Urinary bladder (tissue), 4 donors: ENCODE measurements around the gene HEYL. TPM values are rescaled to one million over a fixed set of nuclear protein-coding genes. Genes with fewer than 3 reads are reported as not detected.
"Not testable (repeated sequence)": the region's sequence is repeated elsewhere in the genome, so short reads cannot be mapped to it uniquely, and the experiment has no call there.

Source experiments
- DNase-seq: peaks from one replicate; pipeline ENCODE4 v3.0.0-alpha.2; 2015; ENCODE audit errors: extremely low spot score
- H3K27ac ChIP-seq: one replicate; pipeline ENCODE4 v1.5.1; 2013; ENCODE audit warnings: low read depth, mild to moderate bottlenecking, moderate library complexity
- H3K36me3 ChIP-seq: one replicate; pipeline ENCODE4 v1.6.1; 2013; ENCODE audit warnings: mild to moderate bottlenecking, moderate library complexity; ENCODE audit not compliant: insufficient read depth
- H3K4me1 ChIP-seq: one replicate; pipeline ENCODE4 v1.6.1; 2013; ENCODE audit warnings: mild to moderate bottlenecking, moderate library complexity; ENCODE audit not compliant: insufficient read depth
- H3K4me3 ChIP-seq: one replicate; pipeline ENCODE4 v1.5.1; 2013; ENCODE audit warnings: low read depth, low read length
- WGBS: extraction: QIAGEN DNeasy Blood & Tissue Kit; methylation state at CpG from one replicate; pipeline ENCODE4 v1.1.7; 2013; 5-methylcytosine and 5-hydroxymethylcytosine counted together
- polyA plus RNA-seq: library from polyadenylated mRNA; stranded (reverse); fragments of 200-250 nt; gene quantifications from one replicate; pipeline ENCODE4 v1.2.3, GENCODE V29; 2013
- total RNA-seq: library from RNA; depleted of rRNA; stranded (reverse); fragments of >200 nt; gene quantifications from one replicate; pipeline ENCODE4 v1.2.3, GENCODE V29; 2014
- donor health status: healthy with polysubstance abuse.
- donor health status: healthy.

The HEYL gene
- total and polyA plus RNA-seq, 2 donors, result 7.2 to 7.9 TPM

DNA sequence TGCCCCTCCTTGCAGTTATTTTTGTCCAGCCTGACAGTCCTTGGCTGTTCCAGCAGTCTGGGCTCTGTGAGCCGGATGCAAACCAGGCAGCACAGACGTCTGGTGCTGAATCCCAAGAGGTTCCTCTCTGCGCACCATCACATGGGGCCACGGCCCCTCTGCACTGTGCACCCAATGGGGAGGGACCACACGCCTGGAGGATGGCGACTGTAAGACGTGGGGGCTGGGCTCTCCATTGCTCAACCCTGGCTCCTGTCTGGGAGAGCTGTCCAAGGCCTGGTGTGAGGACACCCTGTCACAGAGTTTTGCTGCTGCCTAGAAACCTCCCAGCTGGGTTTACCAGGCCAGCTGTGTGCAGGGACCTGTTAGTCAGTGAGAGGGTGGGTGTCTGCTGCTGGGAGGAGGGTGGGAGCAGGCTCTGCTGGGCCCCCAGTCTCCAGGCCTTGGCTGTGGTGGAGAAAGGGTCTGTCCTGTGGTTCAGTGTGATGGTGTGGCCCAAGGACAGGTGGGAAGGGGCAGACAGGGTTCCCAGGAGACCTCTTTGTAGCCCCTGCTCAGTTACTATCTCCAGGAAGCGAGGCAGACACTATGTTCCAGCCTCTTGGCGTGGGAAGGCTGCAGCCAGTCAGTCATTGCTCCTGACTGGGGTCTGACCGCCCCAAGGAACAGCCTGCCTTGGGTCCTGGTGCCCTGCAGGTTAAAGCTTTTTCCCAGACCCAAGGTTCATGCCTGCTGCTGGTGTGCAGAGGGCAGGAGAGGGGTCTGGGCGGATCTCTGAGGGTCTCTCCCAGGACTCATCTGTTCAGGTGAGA, 13.8 kb downstream of the HEYL start:
- no peak overlapping the region for H3K27ac ChIP-seq
- no peaks in the 10 kb centered on the region for H3K36me3 ChIP-seq
- DNase-seq, result no peak
- WGBS, result 39% methylated on average over 11 of the region's 11 CpGs
- no peaks in the 10 kb centered on the region for H3K4me1 ChIP-seq
- H3K4me3 ChIP-seq, result no peak overlapping the region

DNA sequence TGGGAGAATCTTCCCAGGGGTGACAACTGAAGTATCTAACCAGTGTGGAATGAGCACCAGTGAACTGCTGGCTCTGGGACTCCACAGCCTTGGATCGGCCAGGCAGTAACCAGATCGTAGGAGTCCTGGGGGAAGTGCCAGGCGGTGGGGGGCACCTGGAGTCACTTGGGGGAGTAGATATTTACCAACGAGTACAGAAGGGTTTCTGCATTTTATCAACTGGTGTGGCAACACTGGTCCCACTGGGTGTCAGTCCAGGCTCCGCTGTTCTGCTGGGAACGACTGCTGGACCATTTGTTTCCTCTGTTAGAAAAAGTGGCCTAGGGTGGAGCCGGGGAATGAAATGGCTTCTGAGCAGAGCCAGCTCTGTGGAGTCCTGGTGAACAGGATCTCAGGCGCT, 14.4 kb downstream of the HEYL start:
- WGBS, result 59% methylated on average over 8 of the region's 8 CpGs
- Histone ChIP-seq H3K4me1 (no peaks in the 10 kb centered on the region), H3K27ac (no peak overlapping the region), H3K4me3 (no peak overlapping the region), H3K36me3 (no peaks in the 10 kb centered on the region)
- no peak for DNase-seq

DNA sequence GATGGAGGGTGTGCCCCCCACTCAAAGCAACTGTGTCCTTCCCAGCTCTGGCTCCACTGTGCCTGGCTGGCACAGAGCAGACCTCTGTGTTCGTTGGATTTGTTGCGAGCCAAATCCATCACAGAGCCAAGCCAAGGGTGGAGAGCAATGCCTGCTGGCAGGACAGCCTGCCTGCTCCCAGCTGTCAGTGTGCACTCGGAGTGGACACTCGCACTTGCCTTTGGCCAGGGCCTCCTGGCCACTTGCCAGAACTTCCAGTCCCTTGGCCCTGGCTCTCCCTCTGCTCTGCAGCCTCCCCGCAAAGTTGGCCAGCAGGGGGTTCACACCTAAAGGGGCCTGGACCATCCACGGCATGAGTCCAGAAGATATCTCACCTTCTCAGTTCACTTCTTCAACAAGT, 16.4 kb downstream of the HEYL start:
- no peaks in the 10 kb centered on the region for H3K36me3 ChIP-seq
- no peak for DNase-seq
- whole genome bisulfite sequencing, result 57% methylated on average over 6 of the region's 6 CpGs
- no peaks in the 10 kb centered on the region for H3K4me1 ChIP-seq
- H3K4me3 ChIP-seq, result no peak overlapping the region
- no peak overlapping the region for H3K27ac ChIP-seq

DNA sequence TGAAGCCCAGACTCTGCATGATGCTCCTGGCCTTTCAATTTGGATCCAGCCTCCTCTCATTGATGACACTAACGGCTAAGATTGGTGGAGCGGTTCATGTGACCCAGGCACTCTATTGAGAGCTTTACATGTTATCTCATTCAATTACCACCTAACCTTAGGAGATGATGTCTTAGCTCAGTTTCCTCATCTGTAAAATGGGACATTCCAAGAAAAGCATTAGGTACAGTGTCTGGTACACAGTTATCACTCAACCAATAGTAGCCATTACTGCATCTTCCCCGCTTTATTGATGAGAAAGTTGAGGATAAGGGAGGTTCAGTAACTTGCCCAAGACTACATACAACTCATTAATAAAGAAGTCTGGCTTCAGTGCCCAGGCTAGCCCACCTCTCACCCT, 17.0 kb downstream of the HEYL start:
- Histone ChIP-seq H3K27ac (no peak overlapping the region), H3K4me3 (no peak overlapping the region), H3K36me3 (no peaks in the 10 kb centered on the region), H3K4me1 (no peaks in the 10 kb centered on the region)
- 97% methylated on average over 3 of the region's 3 CpGs for WGBS
- DNase-seq, result no peak

GRCh38 chr1:39620659-39621165, 18.7 kb downstream of the HEYL start:
- no peak for DNase-seq
- Histone ChIP-seq H3K4me3 (no peak overlapping the region), H3K4me1 (no peaks in the 10 kb centered on the region), H3K27ac (no peak overlapping the region), H3K36me3 (no peaks in the 10 kb centered on the region)
- WGBS, result 88% methylated on average over 3 of the region's 3 CpGs

- no peaks in the 10 kb centered on the region for H3K4me1 ChIP-seq
- WGBS, result 82% methylated on average over 4 of the region's 4 CpGs
- no peak overlapping the region for H3K27ac ChIP-seq
- DNase-seq, result no peak
- no peaks in the 10 kb centered on the region for H3K36me3 ChIP-seq
- H3K4me3 ChIP-seq, result no peak overlapping the region
Observed at GRCh38 chr1:39617488-39618049, 21.9 kb downstream of the HEYL start.

DNA sequence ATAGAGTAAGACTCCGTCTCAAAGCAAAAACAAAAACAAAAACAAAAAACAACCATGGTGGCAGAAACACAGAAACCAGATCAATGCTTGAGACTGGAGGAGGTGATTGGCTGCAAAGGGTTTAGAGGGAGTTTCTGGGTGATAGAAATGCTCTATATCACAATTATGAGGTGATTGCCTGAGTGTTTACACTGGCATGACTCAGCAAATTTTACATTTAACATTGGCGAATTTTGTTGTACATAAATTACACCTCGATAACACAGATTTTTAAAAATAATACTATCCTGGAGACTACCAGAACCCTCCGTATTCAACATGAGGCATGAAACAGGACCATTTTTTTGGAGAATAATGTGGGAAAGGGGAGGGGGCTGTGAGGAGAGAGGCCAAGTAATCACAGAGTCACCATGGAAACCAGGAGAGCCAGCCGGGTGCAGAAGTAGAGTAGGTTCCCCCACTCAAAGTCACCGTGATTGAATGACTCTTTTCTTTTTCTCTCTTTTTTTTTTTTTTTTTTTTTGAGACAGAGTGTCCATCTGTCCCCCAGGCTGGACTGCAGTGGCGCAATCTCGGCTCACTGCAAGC, 24.3 kb downstream of the HEYL start:
- Histone ChIP-seq H3K4me1 (no peaks in the 10 kb centered on the region), H3K4me3 (no peak overlapping the region), H3K27ac (no peak overlapping the region), H3K36me3 (no peaks in the 10 kb centered on the region)
- WGBS, result 84% methylated on average over 8 of the region's 8 CpGs
- no peak for DNase-seq

GRCh38 chr1:39614488-39614887, 25.0 kb downstream of the HEYL start:
- WGBS, result 96% methylated on average over 6 of the region's 6 CpGs
- Histone ChIP-seq H3K4me1 (no peaks in the 10 kb centered on the region), H3K4me3 (no peak overlapping the region), H3K36me3 (no peaks in the 10 kb centered on the region), H3K27ac (no peak overlapping the region)
- no peak for DNase-seq

GRCh38 chr1:39613250-39613649, 26.2 kb downstream of the HEYL start:
- Histone ChIP-seq H3K4me1 (no peaks in the 10 kb centered on the region), H3K4me3 (no peak overlapping the region), H3K36me3 (no peaks in the 10 kb centered on the region), H3K27ac (no peak overlapping the region)
- no peak for DNase-seq
- WGBS, result 35% methylated on average over 6 of the region's 6 CpGs

DNA sequence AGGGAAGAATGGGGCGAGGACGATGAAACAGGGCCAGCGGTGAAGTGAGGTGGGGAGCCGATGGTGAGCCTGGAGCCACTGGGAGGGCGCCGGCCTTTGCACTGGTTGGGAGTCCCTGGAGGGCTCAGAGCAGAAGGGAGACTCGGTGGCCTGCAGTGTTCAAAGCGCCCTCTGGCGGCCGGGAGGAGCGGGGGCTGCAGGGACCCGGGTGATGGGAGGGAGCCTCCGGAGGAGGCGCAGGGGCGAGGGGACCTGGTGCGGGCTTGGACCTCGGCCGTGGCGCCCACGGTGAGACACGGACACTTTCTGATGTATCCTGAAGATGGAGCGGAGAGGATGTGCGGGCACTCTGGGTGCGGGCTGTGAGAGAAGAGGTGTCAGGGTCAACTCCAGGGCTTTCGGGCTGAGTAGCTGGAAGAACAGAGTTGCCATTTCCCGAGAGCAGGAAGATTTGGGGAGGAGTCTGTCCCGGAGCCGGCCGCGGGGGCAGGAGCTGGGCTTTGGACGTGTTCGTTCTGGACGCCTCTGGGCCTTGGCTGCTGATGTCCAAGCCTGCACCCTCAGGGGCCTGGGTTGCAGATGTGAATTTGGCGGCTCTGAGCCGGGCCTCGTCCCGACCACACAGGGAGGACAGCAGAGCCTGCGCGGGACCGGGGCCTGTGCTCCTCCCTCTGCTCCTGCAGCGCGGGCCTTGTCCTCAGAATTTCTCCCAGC, 29.7 kb downstream of the HEYL start:
- Histone ChIP-seq H3K4me3 (no peak overlapping the region), H3K4me1 (no peaks in the 10 kb centered on the region), H3K27ac (no peak overlapping the region), H3K36me3 (no peaks in the 10 kb centered on the region)
- 43% methylated on average over 42 of the region's 42 CpGs for WGBS
- no peak for DNase-seq

DNA sequence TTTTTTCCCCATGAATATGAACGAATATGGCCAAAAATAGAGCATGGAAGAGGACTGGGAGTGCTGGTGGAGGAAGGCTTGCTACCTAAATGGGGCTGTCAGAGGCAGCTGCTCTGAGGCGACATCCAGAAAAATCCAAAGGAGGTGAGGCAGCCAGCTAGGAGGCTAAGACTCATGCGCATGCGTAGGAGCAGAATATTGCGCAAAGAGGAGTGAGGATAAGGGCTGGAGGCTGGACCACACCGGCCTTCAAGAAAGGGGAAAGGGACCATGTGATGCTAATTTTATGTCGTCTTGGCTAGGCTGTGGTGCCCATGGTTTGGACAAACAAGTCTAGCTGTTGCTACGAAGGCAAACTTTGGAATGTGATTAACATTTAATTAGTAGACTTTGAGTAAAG, 30.5 kb downstream of the HEYL start:
- 89% methylated on average over 8 of the region's 8 CpGs for WGBS
- Histone ChIP-seq H3K27ac (no peak overlapping the region), H3K36me3 (no peaks in the 10 kb centered on the region), H3K4me3 (no peak overlapping the region), H3K4me1 (no peaks in the 10 kb centered on the region)
- DNase-seq, result no peak

DNA sequence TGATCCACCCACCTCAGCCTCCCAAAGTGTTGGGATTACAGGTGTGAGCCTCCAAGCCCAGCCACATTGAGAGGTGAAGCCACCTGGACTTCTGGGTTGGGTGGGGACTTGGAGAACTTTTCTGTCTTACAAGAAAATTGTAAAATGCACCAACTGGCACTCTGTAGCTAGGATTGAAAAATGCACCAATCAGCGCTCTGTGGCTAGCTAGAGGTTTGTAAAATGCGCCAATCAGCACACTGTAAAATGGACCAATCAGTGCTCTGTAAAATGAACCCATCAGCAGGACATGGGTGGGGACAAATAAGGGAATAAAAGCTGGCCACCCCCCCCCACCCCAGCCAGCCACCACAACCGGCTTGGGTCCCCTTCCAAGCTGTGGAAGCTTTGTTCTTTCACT, 35.8 kb downstream of the HEYL start:
- not testable (repeated sequence) for H3K4me3 ChIP-seq, H3K4me1 ChIP-seq, H3K36me3 ChIP-seq, DNase-seq, H3K27ac ChIP-seq
- WGBS, result 78% methylated on average over 3 of the region's 3 CpGs

DNA sequence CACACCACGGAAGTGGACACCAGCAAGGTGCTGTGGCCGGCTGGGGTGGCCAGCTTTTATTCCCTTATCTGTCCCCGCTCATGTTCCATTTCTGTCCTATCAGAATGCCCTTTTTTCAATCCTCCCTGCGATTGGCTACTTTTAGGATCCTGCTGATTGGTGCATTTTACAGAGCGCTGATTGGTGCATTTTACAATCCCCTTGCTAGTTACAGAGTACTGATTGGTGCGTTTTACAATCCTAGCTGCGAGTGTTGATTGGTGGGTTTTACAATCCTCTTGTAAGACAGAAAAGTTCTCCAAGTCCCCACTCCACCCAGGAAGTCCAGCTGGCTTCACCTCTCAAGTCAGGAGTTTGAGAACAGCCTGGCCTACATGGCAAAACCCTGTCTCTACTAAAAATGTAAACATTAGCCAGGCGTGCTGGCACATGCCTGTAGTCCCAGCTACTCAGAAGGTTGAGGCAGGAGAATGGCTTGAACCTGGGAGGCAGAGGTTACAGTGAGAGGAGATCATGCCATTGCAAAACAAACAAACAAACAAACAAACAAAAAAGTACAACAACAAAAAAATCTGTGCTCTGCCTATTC, 37.7 kb downstream of the HEYL start:
- not testable (repeated sequence) for H3K27ac ChIP-seq, H3K36me3 ChIP-seq, H3K4me1 ChIP-seq, H3K4me3 ChIP-seq, DNase-seq
- WGBS, result 90% methylated on average over 8 of the region's 8 CpGs
